ENCODE measurements around the gene GRK6.

DNA sequence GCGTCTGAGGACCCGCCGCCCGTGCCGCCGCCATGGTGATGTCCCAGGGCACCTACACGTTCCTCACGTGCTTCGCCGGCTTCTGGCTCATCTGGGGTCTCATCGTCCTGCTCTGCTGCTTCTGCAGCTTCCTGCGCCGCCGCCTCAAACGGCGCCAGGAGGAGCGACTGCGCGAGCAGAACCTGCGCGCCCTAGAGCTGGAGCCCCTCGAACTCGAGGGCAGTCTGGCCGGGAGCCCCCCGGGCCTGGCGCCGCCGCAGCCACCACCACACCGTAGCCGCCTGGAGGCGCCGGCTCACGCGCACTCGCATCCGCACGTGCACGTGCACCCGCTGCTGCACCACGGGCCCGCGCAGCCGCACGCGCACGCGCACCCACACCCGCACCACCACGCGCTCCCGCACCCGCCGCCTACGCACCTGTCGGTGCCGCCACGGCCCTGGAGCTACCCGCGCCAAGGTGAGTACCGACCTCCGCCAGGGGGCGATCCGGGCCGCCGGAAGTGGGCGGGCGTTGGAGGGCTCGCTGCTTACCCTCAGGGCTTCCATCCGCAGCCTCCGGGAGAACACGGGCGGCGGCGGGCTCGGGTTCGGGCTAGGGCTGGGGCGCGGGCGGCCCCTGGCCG lies 28.7 kb downstream of the GRK6 start:
- TF ChIP-seq SP2 (tag by site-specific recombination; IDR thresholded peaks at IDR 0.05), result no peak
- TF ChIP-seq ZNF600 (tag by site-specific recombination; IDR thresholded peaks at IDR 0.05), result no peak
- TF ChIP-seq, protein P1, sequence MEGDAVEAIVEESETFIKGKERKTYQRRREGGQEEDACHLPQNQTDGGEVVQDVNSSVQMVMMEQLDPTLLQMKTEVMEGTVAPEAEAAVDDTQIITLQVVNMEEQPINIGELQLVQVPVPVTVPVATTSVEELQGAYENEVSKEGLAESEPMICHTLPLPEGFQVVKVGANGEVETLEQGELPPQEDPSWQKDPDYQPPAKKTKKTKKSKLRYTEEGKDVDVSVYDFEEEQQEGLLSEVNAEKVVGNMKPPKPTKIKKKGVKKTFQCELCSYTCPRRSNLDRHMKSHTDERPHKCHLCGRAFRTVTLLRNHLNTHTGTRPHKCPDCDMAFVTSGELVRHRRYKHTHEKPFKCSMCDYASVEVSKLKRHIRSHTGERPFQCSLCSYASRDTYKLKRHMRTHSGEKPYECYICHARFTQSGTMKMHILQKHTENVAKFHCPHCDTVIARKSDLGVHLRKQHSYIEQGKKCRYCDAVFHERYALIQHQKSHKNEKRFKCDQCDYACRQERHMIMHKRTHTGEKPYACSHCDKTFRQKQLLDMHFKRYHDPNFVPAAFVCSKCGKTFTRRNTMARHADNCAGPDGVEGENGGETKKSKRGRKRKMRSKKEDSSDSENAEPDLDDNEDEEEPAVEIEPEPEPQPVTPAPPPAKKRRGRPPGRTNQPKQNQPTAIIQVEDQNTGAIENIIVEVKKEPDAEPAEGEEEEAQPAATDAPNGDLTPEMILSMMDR (tag by site-specific recombination; IDR thresholded peaks at IDR 0.05), result peak; percentile 84
- TF ChIP-seq, protein P2, sequence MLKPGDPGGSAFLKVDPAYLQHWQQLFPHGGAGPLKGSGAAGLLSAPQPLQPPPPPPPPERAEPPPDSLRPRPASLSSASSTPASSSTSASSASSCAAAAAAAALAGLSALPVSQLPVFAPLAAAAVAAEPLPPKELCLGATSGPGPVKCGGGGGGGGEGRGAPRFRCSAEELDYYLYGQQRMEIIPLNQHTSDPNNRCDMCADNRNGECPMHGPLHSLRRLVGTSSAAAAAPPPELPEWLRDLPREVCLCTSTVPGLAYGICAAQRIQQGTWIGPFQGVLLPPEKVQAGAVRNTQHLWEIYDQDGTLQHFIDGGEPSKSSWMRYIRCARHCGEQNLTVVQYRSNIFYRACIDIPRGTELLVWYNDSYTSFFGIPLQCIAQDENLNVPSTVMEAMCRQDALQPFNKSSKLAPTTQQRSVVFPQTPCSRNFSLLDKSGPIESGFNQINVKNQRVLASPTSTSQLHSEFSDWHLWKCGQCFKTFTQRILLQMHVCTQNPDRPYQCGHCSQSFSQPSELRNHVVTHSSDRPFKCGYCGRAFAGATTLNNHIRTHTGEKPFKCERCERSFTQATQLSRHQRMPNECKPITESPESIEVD (tag by site-specific recombination; IDR thresholded peaks at IDR 0.05), result no peak
